Measurements from ENCODE around the gene AFF2.

Gene AFF2

GRCh38 chrX:148915474-148915873 lies 415.1 kb downstream of the AFF2 start:
- TF ChIP-seq, protein P1, sequence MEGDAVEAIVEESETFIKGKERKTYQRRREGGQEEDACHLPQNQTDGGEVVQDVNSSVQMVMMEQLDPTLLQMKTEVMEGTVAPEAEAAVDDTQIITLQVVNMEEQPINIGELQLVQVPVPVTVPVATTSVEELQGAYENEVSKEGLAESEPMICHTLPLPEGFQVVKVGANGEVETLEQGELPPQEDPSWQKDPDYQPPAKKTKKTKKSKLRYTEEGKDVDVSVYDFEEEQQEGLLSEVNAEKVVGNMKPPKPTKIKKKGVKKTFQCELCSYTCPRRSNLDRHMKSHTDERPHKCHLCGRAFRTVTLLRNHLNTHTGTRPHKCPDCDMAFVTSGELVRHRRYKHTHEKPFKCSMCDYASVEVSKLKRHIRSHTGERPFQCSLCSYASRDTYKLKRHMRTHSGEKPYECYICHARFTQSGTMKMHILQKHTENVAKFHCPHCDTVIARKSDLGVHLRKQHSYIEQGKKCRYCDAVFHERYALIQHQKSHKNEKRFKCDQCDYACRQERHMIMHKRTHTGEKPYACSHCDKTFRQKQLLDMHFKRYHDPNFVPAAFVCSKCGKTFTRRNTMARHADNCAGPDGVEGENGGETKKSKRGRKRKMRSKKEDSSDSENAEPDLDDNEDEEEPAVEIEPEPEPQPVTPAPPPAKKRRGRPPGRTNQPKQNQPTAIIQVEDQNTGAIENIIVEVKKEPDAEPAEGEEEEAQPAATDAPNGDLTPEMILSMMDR (conservative IDR thresholded peaks at IDR 0.05) = no peak
- no peak overlapping the region for H3K27ac ChIP-seq

DNA sequence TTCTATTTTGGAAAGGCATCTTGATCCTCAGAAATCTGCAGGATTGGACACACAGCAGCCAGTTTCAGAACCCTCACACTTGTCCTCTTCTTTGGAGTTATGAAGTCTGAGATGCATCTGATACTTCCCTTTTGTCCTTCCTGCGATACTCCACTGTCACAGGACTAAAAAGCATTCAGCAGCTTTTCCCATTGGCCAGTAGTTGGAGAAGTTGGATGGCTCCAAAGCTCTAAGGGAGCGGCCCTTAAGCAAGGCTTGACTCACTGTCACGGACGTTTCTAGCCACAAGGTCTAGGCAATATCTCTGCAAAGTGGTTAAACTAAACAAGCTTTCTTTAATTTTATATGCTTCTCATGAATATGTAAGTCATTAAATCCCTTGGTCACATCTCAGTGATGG lies 417.0 kb downstream of the AFF2 start:
- TF ChIP-seq, protein P1 (conservative IDR thresholded peaks at IDR 0.05) = no peak
- no peak overlapping the region for H3K27ac ChIP-seq

DNA sequence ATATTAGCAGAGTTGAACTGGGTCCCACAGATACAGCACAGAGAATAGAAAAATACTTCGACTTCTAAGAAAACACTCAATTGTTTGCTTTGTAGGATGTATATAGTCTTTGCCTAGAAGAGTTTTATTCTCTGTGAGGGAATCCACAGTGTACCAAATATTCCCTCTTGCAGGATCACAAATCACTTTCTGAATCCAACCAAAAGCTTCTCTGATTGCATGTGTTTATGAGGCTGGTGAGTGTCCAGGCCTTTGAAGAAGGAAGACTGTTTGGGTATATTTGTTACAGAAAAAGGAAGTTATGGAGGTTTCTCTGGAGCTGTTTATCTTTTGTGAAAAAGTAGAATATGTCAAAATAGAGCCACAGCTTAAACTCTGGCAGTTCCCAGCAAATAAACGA lies 423.2 kb downstream of the AFF2 start:
- no peak overlapping the region for H3K27ac ChIP-seq
- TF ChIP-seq, protein P1 (conservative IDR thresholded peaks at IDR 0.05) = no peak

DNA sequence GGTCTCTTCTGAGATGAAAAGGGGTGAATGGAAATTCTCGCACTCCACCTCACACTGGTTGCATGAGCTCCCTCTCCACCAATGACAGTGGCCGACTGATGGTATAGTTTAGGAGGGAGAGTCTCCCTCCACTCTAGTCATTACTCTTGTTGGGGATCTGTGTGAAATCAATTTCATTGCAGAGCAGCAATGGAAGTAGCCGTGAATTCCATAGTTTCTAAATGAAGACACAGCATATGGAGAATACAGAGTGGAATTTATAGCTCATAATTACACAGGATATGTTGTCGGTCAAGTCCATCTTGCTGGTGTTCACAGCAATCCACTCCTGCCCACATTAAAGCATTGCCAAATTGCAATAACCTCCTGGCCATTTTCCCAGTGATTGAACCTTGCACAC lies 426.0 kb downstream of the AFF2 start:
- H3K27ac ChIP-seq = no peak overlapping the region

DNA sequence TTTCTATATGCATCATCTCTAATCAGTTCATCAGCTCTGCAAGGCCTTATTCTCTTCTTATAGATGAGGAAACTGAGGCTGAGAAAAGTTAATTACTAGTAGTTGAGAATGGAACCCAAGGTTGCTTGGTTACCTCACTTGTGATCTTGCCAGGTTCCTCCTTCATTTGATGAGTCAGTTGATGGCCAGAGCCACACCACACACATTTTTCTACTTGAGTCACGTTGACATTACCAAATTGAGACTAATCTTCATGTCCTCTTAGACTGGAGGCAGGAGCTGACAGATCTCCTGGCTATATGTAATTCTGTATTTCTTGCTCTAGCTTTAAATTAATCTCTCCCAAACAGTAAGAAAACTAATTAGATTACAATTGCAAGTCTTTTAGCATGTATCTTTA lies 428.4 kb downstream of the AFF2 start:
- H3K27ac ChIP-seq = no peak overlapping the region
- TF ChIP-seq, protein P1 (conservative IDR thresholded peaks at IDR 0.05) = no peak

More for the DNA sequence above, 426.0 kb downstream of the AFF2 start:
- TF ChIP-seq, protein P1 (conservative IDR thresholded peaks at IDR 0.05) = no peak

GRCh38 chrX:148929686-148930085 lies 429.3 kb downstream of the AFF2 start:
- TF ChIP-seq, protein P1 (conservative IDR thresholded peaks at IDR 0.05) = no peak
- no peak overlapping the region for H3K27ac ChIP-seq

GRCh38 chrX:148930206-148930729 lies 429.9 kb downstream of the AFF2 start:
- no peak overlapping the region for H3K27ac ChIP-seq
- TF ChIP-seq, protein P1 (conservative IDR thresholded peaks at IDR 0.05) = no peak
